Endothelial cell of umbilical vein (primary cell): ENCODE measurements around the gene AGPAT1.

Source experiments
- CTCF ChIP-seq, 2 donors: IDR thresholded peaks; 1 replicate in 1 of 2; 2 replicates in 1 of 2; pipeline ENCODE4 v1.5.1; 2011; ENCODE audit warnings: low read length in 2 of 2, mild to moderate bottlenecking in 2 of 2, moderate library complexity in 2 of 2, control low read depth in 1 of 2, inconsistent platforms in 1 of 2, low read depth in 1 of 2; ENCODE audit not compliant: insufficient read depth in 1 of 2; ENCODE audit errors: extremely low read depth in 1 of 2
- EZH2 ChIP-seq: IDR thresholded peaks from 2 replicates; pipeline ENCODE4 v1.6.1; 2012; ENCODE audit warnings: borderline replicate concordance, low read depth, mild to moderate bottlenecking, moderate library complexity, low read length, inconsistent platforms; ENCODE audit not compliant: severe bottlenecking
- FOS ChIP-seq: IDR thresholded peaks from 2 replicates; pipeline ENCODE4 v1.6.1; 2011; ENCODE audit warnings: mild to moderate bottlenecking, low read length, moderate library complexity, borderline replicate concordance; ENCODE audit not compliant: insufficient read depth
- POLR2A ChIP-seq: IDR thresholded peaks from 2 replicates; pipeline ENCODE4 v1.6.1; 2012; ENCODE audit warnings: low read depth, mild to moderate bottlenecking, control low read depth, low read length
- POLR2AphosphoS5 ChIP-seq: IDR thresholded peaks from 2 replicates; pipeline ENCODE4 v1.6.1; 2012; ENCODE audit warnings: low read depth, mild to moderate bottlenecking, control low read depth, low read length, moderate library complexity; ENCODE audit not compliant: insufficient read depth

GRCh38 chr6:32188381-32189068, 12.6 kb upstream of the AGPAT1 start:
- TF ChIP-seq CTCF (IDR thresholded peaks at IDR 0.05; ENCODE audit: extremely low read depth in 1 of 2, insufficient read depth in 1 of 2, low read depth in 1 of 2, low read length in 2 of 2) (no peak), EZH2 (no peak), POLR2A (no peak), FOS (no peak), POLR2AphosphoS5 (no peak)
